Mesodermal cell (in vitro differentiated cells): Measurements from ENCODE around the gene PRPF31.

Source experiments
- H3K27ac ChIP-seq: 2 replicates; pipeline ENCODE4 v1.7.0; 2013; ENCODE audit warnings: mild to moderate bottlenecking, low read depth, low read length, moderate library complexity; ENCODE audit not compliant: severe bottlenecking
- H3K36me3 ChIP-seq: 2 replicates; pipeline ENCODE4 v1.7.1; 2013; ENCODE audit warnings: mild to moderate bottlenecking, low read length, moderate library complexity; ENCODE audit not compliant: control insufficient read depth, insufficient read depth
- H3K4me1 ChIP-seq: one replicate; pipeline ENCODE4 v1.7.1; 2013; ENCODE audit warnings: mild to moderate bottlenecking, low read length; ENCODE audit not compliant: insufficient read depth, control insufficient read depth, poor library complexity, severe bottlenecking
- H3K4me3 ChIP-seq: 2 replicates; pipeline ENCODE4 v1.7.0; 2013; ENCODE audit warnings: low read length, control low read depth, mild to moderate bottlenecking; ENCODE audit not compliant: insufficient read depth, poor library complexity, severe bottlenecking; ENCODE audit errors: extremely low read depth
- H3K9me3 ChIP-seq: 2 replicates; pipeline ENCODE4 v1.7.1; 2013; ENCODE audit warnings: mild to moderate bottlenecking, low read length, moderate library complexity; ENCODE audit not compliant: control insufficient read depth
- WGBS, 2 experiments: methylation state at CpG; one replicate each; pipeline ENCODE4 v1.1.5; 2013; ENCODE audit warnings: missing lambda C conversion rate in 2 of 2; ENCODE audit not compliant: insufficient coverage in 2 of 2; 5-methylcytosine and 5-hydroxymethylcytosine counted together

Gene PRPF31

GRCh38 chr19:54145541-54146158 lies 30.1 kb downstream of the PRPF31 start:
- Histone ChIP-seq H3K36me3 (peaks cover 100% of the 10 kb centered on the region), H3K4me3 (no peak overlapping the region)
- WGBS, 2 experiments = 97 to 98% methylated on average over 24 to 25 of the region's 28 CpGs

GRCh38 chr19:54147676-54148075 lies 32.1 kb downstream of the PRPF31 start:
- H3K27ac ChIP-seq = no peak overlapping the region
- no peaks in the 10 kb centered on the region for H3K4me1 ChIP-seq
- H3K9me3 ChIP-seq = no peaks in the 10 kb centered on the region
- no peak overlapping the region for H3K4me3 ChIP-seq
- peaks cover 100% of the 10 kb centered on the region for H3K36me3 ChIP-seq
- whole genome bisulfite sequencing, 2 experiments = 92 to 100% methylated on average over 2 of the region's 3 CpGs

More at GRCh38 chr19:54145541-54146158, 30.1 kb downstream of the PRPF31 start:
- Histone ChIP-seq H3K9me3 (no peaks in the 10 kb centered on the region), H3K27ac (no peak overlapping the region), H3K4me1 (peaks cover 10% of the 10 kb centered on the region)

DNA sequence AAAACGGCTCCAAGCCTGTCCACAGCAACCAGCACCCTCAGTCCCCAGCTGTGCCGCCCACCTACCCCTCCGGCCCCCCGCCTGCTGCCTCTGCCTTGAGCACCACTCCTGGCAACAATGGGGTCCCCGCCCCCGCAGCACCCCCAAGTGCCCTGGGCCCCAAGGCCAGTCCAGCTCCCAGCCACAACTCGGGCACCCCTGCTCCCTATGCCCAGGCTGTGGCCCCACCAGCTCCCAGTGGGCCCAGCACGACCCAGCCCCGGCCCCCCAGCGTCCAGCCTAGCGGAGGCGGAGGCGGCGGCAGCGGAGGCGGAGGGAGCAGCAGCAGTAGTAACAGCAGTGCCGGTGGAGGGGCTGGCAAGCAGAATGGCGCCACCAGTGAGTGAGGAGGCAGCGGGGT lies 32.6 kb downstream of the PRPF31 start:
- WGBS, 2 experiments = 94 to 98% methylated on average over 12 to 13 of the region's 19 CpGs
- H3K4me3 ChIP-seq = no peak overlapping the region

GRCh38 chr19:54149021-54149812 lies 33.7 kb downstream of the PRPF31 start:
- no peak overlapping the region for H3K4me3 ChIP-seq
- H3K4me1 ChIP-seq = peaks cover 4% of the 10 kb centered on the region
- no peaks in the 10 kb centered on the region for H3K9me3 ChIP-seq
- WGBS, 2 experiments = 89 to 91% methylated on average over 10 to 12 of the region's 12 CpGs
- H3K36me3 ChIP-seq = peaks cover 100% of the 10 kb centered on the region
- H3K27ac ChIP-seq = no peak overlapping the region

More for the DNA sequence above, 32.6 kb downstream of the PRPF31 start:
- Histone ChIP-seq H3K4me1 (peaks cover 2% of the 10 kb centered on the region), H3K9me3 (no peaks in the 10 kb centered on the region), H3K36me3 (peaks cover 100% of the 10 kb centered on the region), H3K27ac (no peak overlapping the region)

DNA sequence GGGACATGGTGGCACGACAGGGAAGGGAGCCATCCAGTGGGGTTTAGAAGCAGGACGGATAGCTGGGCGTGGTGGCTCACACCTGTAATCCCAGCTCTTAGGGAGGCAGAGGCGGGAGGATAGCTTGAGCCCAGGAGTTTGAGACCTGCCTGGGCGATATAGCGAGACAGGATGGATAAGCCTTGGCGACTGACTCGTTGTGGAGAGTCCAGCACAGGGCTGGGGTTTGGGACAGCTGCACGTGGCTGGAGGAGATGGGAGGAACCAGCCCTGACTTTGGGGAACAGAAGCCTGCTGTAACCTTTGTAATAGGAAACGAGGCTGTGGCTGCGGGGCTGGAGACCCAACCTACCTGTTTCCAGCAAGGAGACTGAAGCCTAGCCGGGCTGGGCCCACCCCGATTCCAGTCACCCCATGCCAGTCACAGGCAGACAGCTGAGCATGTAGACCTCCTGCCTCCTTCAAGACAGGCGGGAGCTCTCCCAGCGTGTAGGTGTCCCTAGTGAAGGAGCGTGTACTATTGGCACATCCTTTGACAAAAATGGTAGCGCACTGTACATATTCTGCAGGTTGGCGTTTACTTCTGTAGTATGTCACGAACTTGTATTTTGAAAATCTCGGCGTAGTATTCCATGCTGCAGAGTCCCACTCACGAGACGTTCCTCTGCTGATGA lies 35.9 kb downstream of the PRPF31 start:
- peaks cover 100% of the 10 kb centered on the region for H3K36me3 ChIP-seq
- WGBS, 2 experiments = 94 to 98% methylated on average over 20 to 23 of the region's 23 CpGs
- no peak overlapping the region for H3K4me3 ChIP-seq
- no peak overlapping the region for H3K27ac ChIP-seq
- H3K9me3 ChIP-seq = no peaks in the 10 kb centered on the region
- H3K4me1 ChIP-seq = peaks cover 4% of the 10 kb centered on the region

- Histone ChIP-seq H3K4me3 (no peak overlapping the region), H3K9me3 (no peaks in the 10 kb centered on the region), H3K27ac (no peak overlapping the region), H3K36me3 (peaks cover 99% of the 10 kb centered on the region), H3K4me1 (peaks cover 4% of the 10 kb centered on the region)
- WGBS, 2 experiments = 98 to 100% methylated on average over 9 to 10 of the region's 12 CpGs
These were observed 36.7 kb downstream of the PRPF31 start for GRCh38 chr19:54152267-54152666.

DNA sequence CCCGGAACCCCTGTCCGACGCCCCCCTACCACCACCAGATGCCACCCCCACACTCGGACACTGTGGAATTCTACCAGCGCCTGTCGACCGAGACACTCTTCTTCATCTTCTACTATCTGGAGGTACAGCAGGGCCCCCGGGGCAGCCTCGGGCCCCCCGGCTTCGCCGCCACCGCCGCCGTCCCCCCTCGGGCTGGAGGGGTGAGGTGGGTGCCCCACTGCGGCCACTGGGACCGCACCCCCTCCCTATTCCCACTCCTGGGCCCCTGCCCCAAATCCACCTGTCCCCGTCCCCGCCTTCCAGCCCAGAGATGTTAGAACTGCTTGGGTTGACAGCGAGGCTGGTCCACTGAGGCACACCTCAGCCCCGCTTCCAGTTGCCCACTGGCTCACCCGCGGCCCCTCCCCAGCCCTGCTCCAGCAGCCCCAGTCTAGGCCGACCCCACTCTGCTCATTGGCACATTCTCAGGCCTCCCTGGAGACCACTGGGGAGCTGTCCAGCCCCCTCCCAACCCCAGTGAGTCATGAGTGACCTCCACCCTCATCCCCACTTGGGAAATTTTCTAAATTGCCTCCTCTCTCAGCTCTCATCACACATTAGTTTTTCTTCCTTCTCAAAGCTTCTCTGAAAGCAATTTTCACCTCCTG lies 37.4 kb downstream of the PRPF31 start:
- Histone ChIP-seq H3K4me3 (no peak overlapping the region), H3K4me1 (peaks cover 5% of the 10 kb centered on the region), H3K36me3 (peaks cover 96% of the 10 kb centered on the region), H3K27ac (no peak overlapping the region), H3K9me3 (no peaks in the 10 kb centered on the region)
- 98% methylated on average over 10 to 11 of the region's 25 CpGs for WGBS, 2 experiments

GRCh38 chr19:54153731-54154326 lies 38.3 kb downstream of the PRPF31 start:
- Histone ChIP-seq H3K36me3 (peaks cover 91% of the 10 kb centered on the region), H3K4me3 (no peak overlapping the region), H3K4me1 (peaks cover 13% of the 10 kb centered on the region), H3K9me3 (no peaks in the 10 kb centered on the region), H3K27ac (peak overlapping the region; percentile 45)
- 85 to 92% methylated on average over 9 to 10 of the region's 10 CpGs for WGBS, 2 experiments

DNA sequence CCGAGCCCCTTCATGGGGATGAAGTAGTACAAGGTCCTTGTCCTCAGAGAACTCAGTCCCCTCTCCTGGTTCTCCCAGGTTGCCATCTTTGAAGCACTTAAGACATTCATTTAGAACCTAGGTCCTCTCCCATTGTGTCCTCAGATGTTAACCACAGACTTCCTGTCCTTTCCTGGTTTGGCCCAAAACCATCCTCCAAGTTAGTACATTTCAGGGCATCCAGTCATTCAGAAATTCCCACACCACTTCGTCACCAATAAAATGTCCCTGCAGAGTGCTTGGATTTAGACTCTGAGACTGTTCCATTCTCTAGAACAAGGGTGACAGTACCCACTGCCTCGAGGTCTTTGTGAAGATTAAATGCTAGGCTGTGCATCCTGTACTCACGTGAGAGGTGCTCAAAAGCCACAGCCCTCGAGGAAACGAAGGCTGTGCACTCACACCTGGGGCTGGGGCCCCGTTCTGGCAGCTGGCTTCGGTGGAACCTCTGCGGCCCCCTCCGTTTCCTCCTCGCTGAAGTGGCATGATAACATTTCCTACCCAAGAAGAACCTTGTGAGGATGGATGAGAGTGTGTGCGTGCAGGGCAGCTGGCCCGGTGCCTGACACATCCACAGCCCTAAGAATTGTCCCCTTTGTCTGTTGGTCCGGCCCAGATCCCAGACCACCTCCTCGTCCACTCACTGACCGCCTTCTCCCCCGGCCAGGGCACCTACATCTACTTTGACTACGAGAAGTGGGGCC lies 39.2 kb downstream of the PRPF31 start:
- 96% methylated on average over 10 to 14 of the region's 18 CpGs for WGBS, 2 experiments
- Histone ChIP-seq H3K36me3 (peaks cover 82% of the 10 kb centered on the region), H3K27ac (no peak overlapping the region), H3K4me3 (no peak overlapping the region), H3K9me3 (no peaks in the 10 kb centered on the region), H3K4me1 (peaks cover 14% of the 10 kb centered on the region)

DNA sequence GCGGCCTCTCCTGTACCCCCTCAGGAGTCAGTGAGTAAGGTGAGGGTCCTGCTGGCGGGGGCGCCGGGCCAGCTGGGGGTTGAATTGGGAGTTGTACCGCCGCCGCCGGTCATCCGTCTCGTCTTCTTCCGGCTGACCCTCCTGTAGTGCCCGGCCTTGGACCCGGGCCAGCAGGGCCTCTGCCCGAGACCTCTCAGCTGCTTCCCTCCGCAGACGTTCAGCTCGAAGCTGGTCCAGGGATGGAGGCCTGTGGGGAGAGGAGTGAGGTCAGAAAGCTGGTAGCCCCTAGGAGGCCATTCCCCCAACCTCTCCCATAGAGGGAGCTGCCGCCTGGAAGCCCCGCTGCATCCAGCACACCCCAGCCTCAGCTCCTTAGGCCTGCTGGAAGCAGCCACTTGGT lies 40.1 kb downstream of the PRPF31 start:
- peaks cover 73% of the 10 kb centered on the region for H3K36me3 ChIP-seq
- peaks cover 14% of the 10 kb centered on the region for H3K4me1 ChIP-seq
- no peak overlapping the region for H3K4me3 ChIP-seq
- no peak overlapping the region for H3K27ac ChIP-seq
- WGBS, 2 experiments = 95 to 100% methylated on average over 11 to 19 of the region's 19 CpGs
- no peaks in the 10 kb centered on the region for H3K9me3 ChIP-seq
